NCI-H1694 treated with DMSO at 0.1 percent for 48 hours (cell line): ENCODE results near the gene NEMP2.
"Not testable (repeated sequence)": the region's sequence is repeated elsewhere in the genome, so short reads cannot be mapped to it uniquely, and the experiment has no call there.

Experiments
- DNase-seq: peaks from one replicate; lab custom pipeline; 2025; lab: John Stamatoyannopoulos, UW

NEMP2 gene

GRCh38 chr2:190490502-190490901, 44.0 kb downstream of the NEMP2 start:
- DNase-seq = no peak

DNA sequence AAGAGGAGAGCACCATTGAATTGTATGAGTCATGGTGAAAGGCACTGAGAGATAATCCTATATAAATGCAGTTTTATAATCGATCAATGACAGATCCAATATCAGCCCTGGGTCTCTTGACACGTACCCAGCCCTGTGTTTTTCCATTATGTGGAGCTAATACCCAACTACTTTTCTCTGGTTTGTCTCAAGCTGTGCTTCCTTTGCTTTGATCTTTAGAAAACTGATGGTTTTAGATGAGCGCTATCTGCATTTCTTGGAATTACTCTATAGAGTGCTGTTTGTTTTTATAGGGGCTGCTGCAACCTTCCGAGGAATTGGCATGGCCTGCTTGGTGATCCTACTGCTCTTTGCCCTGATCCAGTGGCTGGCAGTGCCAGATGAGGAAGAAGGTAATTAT, 45.0 kb downstream of the NEMP2 start:
- no peak for DNase-seq

- no peak for DNase-seq
These were observed 45.8 kb downstream of the NEMP2 start for GRCh38 chr2:190488516-190489233.

DNA sequence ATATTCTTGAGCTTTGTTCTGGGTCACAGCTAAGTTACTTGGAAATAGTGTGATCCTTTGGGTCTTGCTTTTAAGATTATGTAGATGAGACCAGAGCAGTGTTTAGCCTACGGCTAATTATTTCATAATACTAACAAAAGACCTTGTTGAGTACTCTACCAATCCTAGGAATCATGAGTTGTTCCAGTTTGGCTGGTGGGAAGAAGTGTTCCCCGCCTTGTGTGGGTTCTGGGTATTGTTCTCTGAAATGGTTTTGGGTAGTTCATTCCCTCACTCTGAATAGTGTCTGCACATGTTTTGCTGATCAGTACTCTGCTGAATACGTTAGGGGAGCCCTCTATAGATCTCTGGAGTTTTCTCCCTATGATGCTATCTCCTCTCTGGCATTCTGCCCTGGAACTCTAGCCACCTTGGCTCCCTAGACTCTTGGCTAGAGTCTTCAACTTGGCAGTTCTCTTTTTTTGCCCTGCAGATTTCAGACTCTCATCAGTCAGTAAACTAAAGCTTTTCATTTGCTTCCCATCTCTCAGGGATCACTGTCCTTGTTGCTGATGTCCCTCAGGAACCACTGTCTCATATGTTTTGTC, 48.4 kb downstream of the NEMP2 start:
- no peak for DNase-seq

DNA sequence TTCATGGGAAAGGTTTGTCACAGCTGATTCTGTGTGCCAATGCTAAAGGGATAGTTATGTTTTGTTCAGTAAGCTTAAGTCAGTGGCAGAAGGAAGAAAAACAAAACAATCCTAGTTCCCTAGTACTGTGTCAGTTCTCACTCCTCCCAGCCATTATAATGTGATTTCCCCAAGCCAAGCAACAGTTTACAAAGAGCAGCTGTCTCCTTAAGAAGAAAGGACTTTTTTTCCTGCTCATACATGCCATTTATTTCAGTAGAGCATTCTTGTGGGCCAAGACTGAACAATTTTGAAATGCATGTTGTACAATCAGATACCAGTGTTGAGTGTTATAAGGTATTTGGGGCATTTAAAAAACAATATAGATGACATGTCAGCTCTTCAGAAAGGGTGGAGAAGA, 52.1 kb downstream of the NEMP2 start:
- no peak for DNase-seq

DNA sequence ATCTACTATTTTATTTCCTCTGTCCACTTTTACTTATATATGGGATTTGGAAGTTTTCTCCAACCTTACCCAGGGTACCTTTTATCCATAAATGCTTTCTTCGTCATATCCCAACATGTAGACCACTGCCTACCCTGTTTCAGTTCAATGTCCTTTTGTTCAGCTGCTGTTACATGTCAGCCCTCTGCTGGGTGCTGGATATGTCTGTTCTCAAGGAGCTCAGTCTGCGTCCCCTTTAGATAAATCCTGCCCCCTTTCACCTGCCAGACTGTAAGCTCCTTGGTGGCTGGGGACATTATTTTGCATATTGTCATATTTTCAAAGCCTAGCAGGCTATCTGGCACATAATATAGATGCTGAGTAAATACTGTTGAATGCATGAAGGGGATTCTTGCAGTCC, 53.2 kb downstream of the NEMP2 start:
- no peak for DNase-seq

- DNase-seq = no peak
These were observed 55.8 kb downstream of the NEMP2 start for GRCh38 chr2:190478572-190479195.

DNA sequence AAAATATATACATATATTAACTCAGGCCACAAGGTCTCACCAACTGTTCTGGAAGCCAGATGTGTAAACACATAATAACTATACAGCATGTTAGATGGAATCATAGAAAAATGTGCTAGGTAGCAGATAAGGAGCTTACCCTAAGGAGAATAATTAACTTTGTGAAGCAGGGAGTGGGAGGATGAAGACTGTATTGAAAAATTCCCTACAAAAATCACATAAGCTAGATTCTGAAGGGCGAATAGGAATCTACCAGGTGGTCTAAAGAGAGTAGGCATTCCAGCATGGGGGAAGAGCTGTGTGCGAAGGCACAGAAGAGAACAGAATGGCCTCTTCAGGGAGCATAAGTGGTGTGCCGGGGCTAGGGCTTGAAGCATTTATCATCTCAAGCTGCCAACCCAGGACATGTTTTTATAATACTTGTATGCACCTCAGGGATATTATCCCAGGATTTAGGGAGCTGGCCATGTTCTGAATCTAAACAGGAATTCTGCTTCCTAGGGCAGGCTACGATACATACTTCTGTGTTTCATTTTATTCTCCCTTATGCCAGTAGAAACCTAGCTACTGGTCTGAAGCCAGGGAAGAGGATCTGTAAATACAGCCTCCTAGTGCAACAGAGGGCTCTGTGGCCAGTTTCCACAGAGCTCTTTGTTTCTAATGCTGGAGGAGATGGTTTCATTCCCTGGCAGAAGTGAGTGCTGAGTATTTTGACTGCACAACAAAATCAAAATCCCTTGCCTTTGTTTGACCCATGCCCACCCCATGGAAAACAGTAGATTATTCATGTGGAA, 56.7 kb downstream of the NEMP2 start:
- no peak for DNase-seq

- DNase-seq = no peak
These were observed 64.2 kb downstream of the NEMP2 start for GRCh38 chr2:190470256-190470826.

- DNase-seq = peak; percentile 34
These were observed 64.8 kb downstream of the NEMP2 start for GRCh38 chr2:190469771-190470170.

- peak; percentile 98 for DNase-seq
These were observed 65.5 kb downstream of the NEMP2 start for GRCh38 chr2:190468814-190469569.

- DNase-seq = not testable (repeated sequence)
These were observed 66.2 kb downstream of the NEMP2 start for GRCh38 chr2:190468354-190468753.

DNA sequence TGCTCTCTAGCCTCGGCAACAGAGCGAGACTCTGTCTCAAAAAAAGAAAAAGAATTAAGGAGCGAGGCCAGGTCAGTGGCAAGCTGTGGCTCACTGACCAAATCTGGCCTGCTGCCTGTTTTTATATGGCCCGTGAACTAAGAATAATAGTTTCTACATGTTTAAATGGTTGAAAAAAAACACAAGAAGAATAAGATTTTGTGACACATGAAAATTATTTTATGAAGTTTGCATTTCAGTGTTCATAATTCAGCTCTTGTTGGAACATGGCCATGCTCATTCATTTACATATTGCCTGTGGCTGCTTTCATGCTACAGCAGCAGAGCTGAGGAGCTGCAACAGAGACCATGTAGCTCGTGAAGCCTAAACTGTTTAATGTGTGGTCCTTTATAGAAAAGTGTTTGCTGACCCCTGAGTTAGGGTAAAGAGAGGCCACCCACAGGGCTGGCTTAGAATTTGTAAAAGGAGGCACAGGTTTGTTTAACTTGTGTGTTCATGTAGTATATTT, 66.9 kb downstream of the NEMP2 start:
- no peak for DNase-seq

DNA sequence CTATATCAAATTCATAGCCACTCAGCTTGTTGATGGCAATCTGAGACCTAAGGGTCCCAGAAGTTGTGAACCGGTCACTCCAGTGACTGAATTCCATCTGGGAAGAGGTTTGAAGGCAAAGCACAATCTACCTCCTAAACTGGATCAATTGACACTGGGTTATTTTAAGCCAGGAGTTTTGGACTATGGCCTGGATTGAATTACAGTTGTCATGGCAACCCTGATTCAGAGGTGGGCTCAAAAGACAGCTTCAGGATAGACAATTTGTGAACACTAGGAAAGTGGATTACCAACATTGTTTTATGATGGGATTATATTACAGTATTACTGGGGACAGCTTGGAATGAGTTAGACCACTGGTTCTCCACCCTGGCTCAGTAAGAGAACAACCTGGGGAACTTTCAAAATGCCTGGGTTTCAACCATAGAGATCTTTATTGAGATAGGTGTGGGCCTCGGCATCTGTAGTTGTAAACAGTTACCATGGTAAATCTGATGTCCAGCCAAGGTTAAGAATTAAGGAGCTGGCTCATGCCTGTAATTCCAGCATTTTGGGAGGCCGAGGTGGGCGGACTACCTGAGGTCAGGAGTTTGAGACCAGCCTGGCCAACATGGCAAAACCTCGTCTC, 67.6 kb downstream of the NEMP2 start:
- DNase-seq = no peak

DNA sequence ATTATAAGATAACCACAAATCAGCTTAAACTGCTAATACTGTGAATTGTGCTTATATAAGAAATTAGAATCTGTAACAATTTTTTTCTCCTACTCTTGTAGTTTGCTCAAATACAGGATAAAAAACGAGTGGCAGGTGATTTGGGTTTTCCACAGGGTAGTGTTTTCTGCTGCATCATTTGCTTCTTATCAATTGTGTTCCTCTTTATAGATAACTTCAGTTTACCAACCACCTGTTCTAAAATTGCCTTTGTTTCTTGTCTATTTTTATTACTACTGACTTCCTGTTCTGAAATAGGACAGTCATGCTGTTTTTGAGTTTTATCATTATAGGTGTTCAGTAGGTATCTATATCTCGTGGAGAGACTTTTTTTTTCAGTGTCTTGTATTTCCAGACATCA, 69.5 kb downstream of the NEMP2 start:
- DNase-seq = no peak

GRCh38 chr2:190462611-190463010, 71.9 kb downstream of the NEMP2 start:
- DNase-seq = no peak

GRCh38 chr2:190462181-190462580, 72.3 kb downstream of the NEMP2 start:
- DNase-seq = no peak

DNA sequence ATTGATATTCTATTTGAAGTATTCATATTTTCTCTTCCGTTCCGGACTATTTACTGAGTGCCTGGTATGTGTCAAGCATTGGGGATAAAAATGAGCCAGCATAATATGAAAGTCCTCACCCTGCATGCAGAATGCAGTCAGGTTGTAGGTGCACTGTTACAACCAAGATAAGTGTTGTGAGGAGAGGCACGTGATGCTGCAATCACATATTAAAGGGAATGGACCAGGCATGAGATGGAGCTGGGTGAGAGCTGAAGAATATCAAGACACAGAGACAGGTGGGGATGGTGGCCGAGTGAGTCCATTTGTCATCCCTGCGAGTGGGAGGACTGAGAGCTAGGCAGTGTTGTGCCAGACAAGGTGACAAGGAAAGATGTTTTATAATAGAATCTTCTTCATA, 74.0 kb downstream of the NEMP2 start:
- DNase-seq = no peak

DNA sequence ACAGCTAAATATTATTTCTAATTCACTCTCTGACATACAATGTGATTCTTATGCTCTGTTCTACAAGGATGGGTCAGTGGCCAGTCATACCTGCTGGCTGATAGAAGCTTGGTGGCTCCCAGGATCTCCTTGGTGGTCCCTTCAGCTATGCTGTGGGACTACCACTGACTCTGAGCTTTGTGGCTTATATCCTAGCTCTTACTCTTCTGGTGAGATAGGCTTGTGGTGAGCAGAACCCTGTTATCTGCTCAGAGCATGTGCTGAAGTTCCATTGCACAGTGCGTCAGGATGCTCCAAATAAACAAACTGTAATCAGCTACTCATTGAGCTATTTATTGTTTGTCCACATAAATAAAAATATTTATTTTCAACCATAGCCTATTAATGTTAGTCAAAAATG, 74.6 kb downstream of the NEMP2 start:
- DNase-seq = no peak

- DNase-seq = peak; percentile 25
These were observed 76.0 kb downstream of the NEMP2 start for GRCh38 chr2:190458352-190459107.
